Measurements from ENCODE around the gene ZCWPW2.

- TF ChIP-seq CTCF (IDR thresholded peaks at IDR 0.05; ENCODE audit: low read depth, low read length, poor library complexity, severe bottlenecking), result no peak
- no peak for TF ChIP-seq EZH2phosphoT487 (IDR thresholded peaks at IDR 0.05; ENCODE audit: borderline replicate concordance, low read length)
Measured at GRCh38 chr3:28564211-28564610, 215.7 kb downstream of the ZCWPW2 start.
